Measurements from ENCODE around the gene ISL2.

Gene ISL2

GRCh38 chr15:76342382-76343201 is 6.0 kb downstream of the ISL2 start:
- no peak for TF ChIP-seq ZNF274 (IDR thresholded peaks at IDR 0.05; ENCODE audit: low read depth, low read length)
- peak overlapping the region; percentile 3; the same call in 1 of the 2 replicates for H3K4me3 ChIP-seq (ENCODE audit: low read length)

GRCh38 chr15:76343313-76343996 is 6.9 kb downstream of the ISL2 start:
- TF ChIP-seq ZNF274 (IDR thresholded peaks at IDR 0.05; ENCODE audit: low read depth, low read length), result no peak
- H3K4me3 ChIP-seq (ENCODE audit: low read length), result no peak overlapping the region

- no peak overlapping the region for H3K4me3 ChIP-seq (ENCODE audit: low read length)
Observed at GRCh38 chr15:76344893-76345582, 8.5 kb downstream of the ISL2 start.

GRCh38 chr15:76345583-76345879 is 9.0 kb downstream of the ISL2 start:
- H3K4me3 ChIP-seq (ENCODE audit: low read length), result peak overlapping the region; percentile 47; the same call in 1 of the 2 replicates
- TF ChIP-seq ZNF274 (IDR thresholded peaks at IDR 0.05; ENCODE audit: low read depth, low read length), result no peak

More at GRCh38 chr15:76344893-76345582, 8.5 kb downstream of the ISL2 start:
- no peak for TF ChIP-seq ZNF274 (IDR thresholded peaks at IDR 0.05; ENCODE audit: low read depth, low read length)

- TF ChIP-seq ZNF274 (IDR thresholded peaks at IDR 0.05; ENCODE audit: low read depth, low read length), result no peak
- H3K4me3 ChIP-seq (ENCODE audit: low read length), result peak overlapping the region; percentile 47; the same call in 1 of the 2 replicates
Observed at GRCh38 chr15:76345880-76346668, 9.5 kb downstream of the ISL2 start.

GRCh38 chr15:76346669-76347481 is 10.3 kb downstream of the ISL2 start:
- peak overlapping the region; percentile 47; the same call in 1 of the 2 replicates for H3K4me3 ChIP-seq (ENCODE audit: low read length)

GRCh38 chr15:76347482-76348055 is 11.0 kb downstream of the ISL2 start:
- no peak overlapping the region; the same call in 1 of the 2 replicates for H3K4me3 ChIP-seq (ENCODE audit: low read length)
- TF ChIP-seq ZNF274 (IDR thresholded peaks at IDR 0.05; ENCODE audit: low read depth, low read length), result no peak

More at GRCh38 chr15:76346669-76347481, 10.3 kb downstream of the ISL2 start:
- no peak for TF ChIP-seq ZNF274 (IDR thresholded peaks at IDR 0.05; ENCODE audit: low read depth, low read length)

GRCh38 chr15:76349301-76350070 is 12.9 kb downstream of the ISL2 start:
- no peak for TF ChIP-seq ZNF274 (IDR thresholded peaks at IDR 0.05; ENCODE audit: low read depth, low read length)
- H3K4me3 ChIP-seq (ENCODE audit: low read length), result no peak overlapping the region

- H3K4me3 ChIP-seq (ENCODE audit: low read length), result no peak overlapping the region
- TF ChIP-seq ZNF274 (IDR thresholded peaks at IDR 0.05; ENCODE audit: low read depth, low read length), result no peak
Observed at GRCh38 chr15:76353023-76353577, 16.5 kb downstream of the ISL2 start.

GRCh38 chr15:76353903-76354302 is 17.3 kb downstream of the ISL2 start:
- TF ChIP-seq ZNF274 (IDR thresholded peaks at IDR 0.05; ENCODE audit: low read depth, low read length), result no peak

GRCh38 chr15:76354823-76355440 is 18.4 kb downstream of the ISL2 start:
- H3K4me3 ChIP-seq (ENCODE audit: low read length), result no peak overlapping the region
- TF ChIP-seq ZNF274 (IDR thresholded peaks at IDR 0.05; ENCODE audit: low read depth, low read length), result no peak

More at GRCh38 chr15:76353903-76354302, 17.3 kb downstream of the ISL2 start:
- H3K4me3 ChIP-seq (ENCODE audit: low read length), result no peak overlapping the region
